Body of pancreas (tissue), 4 donors: ENCODE data around the gene KIF6. TPM values are rescaled to one million over a fixed set of nuclear protein-coding genes. Genes with fewer than 3 reads are reported as not detected.

Experiments
- ATAC-seq: fragments of 150-250 bp; one replicate; pipeline ENCODE4 v1.9.1; 2016
- DNase-seq, 4 donors: peaks; one replicate each; pipeline ENCODE4 v3.0.0-alpha.2; 2019
- H3K27ac ChIP-seq, 4 donors: fragments of 200-600 bp; sonication (generic); 1 replicate in 3 of 4; 2 replicates in 1 of 4; pipeline versions ENCODE4 v1.5.1 to v1.6.1; 2016 to 2019; ENCODE audit warnings: mild to moderate bottlenecking in 1 of 4, mixed read lengths in 1 of 4, moderate library complexity in 1 of 4
- H3K27me3 ChIP-seq, 2 donors: fragments of 200-600 bp; sonication (generic); one replicate each; pipeline ENCODE4 v1.6.0; 2016; ENCODE audit warnings: mild to moderate bottlenecking in 1 of 2
- H3K36me3 ChIP-seq, 2 donors: fragments of 200-600 bp; sonication (generic); replicated peaks in 1 of 2; 2 replicates each; pipeline ENCODE4 v1.5.1; 2016; ENCODE audit warnings: low read depth in 2 of 2; ENCODE audit not compliant: insufficient read depth in 1 of 2
- H3K4me1 ChIP-seq: fragments of 200-600 bp; sonication (generic); one replicate; pipeline ENCODE4 v1.6.0; 2016
- H3K4me3 ChIP-seq, 2 donors: fragments of 200-600 bp; sonication (generic); 1 replicate in 1 of 2; 2 replicates in 1 of 2; pipeline ENCODE4 v1.5.1; 2016 to 2019
- H3K9me3 ChIP-seq, 3 donors: fragments of 200-600 bp; sonication (generic); 1 replicate in 2 of 3; 2 replicates in 1 of 3; pipeline ENCODE4 v1.5.1; 2016
- POLR2A ChIP-seq, 3 donors: fragments of 450-650 bp; IDR thresholded peaks; one replicate each; pipeline ENCODE4 v1.6.1; 2016; ENCODE audit warnings: antibody characterized with exemption in 3 of 3, mild to moderate bottlenecking in 2 of 3
- WGBS, 2 donors: methylation state at CpG; one replicate each; pipeline ENCODE4 v1.1.5; 2017; 5-methylcytosine and 5-hydroxymethylcytosine counted together
- intact Hi-C: fragments of 100-400 bp; cut with DNase I; formaldehyde crosslinking; loops from one replicate; pipeline ENCODE4 v1.15.1; 2023
- total RNA-seq, 2 donors: library from RNA; depleted of rRNA; stranded (reverse); fragments of >200 nt; gene quantifications; one replicate each; pipeline ENCODE4 v1.1.0, GENCODE V29; 2016
- TF ChIP-seq, protein P1 (sequence below), 7 experiments: fragments of 450-650 bp in 4 of 7; fragments of 200-600 bp in 3 of 7; sonication (generic) in 3 of 7; IDR thresholded peaks; one replicate each; pipeline ENCODE4 v1.5.1; 2016 to 2019; ENCODE audit warnings: antibody characterized with exemption in 7 of 7

The KIF6 gene
- total RNA-seq, 2 donors from 2014 or later, result not detected

DNA sequence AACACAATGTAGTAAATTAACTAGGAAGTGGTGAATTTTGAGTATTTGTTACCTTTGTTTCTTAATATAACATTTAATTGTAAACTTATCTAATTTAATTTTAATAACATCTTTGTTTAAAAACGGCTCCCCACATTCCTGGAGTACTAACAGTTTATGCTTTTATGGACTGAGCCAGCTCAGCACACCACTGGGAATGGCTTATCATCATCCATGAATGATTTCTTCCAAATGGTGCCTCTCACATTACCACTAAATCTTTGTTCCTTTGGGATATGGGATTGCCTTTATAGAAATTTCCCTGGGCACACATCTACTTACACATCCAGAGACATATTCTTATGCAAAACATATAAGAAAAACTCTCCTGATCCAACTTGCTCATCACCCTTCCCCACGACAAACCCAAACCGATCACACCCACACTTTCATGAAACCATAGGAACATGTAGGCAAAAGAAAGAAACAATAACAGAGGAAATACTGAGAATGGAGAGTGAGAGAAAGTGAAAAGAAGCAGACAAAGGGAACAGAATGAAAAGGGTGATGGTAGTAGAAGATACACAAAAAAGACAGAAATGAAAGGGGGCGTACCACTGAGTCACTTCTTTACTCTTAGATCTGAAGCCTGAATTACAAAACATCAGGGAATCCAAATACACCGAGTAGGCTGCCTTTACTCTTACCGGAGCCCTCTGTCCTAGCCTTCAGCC is 344.2 kb downstream of the KIF6 start:
- Histone ChIP-seq H3K4me1 (peaks cover 35% of the 10 kb centered on the region), H3K36me3 (no peaks in the 10 kb centered on the region), H3K4me3 (no peak overlapping the region), H3K9me3 (no peaks in the 10 kb centered on the region), H3K27ac (no peak overlapping the region), H3K27me3 (no peaks in the 10 kb centered on the region)
- DNase-seq, result no peak
- intact Hi-C loops, result no loop called here
- ATAC-seq, result no peak
- TF ChIP-seq, protein P1, sequence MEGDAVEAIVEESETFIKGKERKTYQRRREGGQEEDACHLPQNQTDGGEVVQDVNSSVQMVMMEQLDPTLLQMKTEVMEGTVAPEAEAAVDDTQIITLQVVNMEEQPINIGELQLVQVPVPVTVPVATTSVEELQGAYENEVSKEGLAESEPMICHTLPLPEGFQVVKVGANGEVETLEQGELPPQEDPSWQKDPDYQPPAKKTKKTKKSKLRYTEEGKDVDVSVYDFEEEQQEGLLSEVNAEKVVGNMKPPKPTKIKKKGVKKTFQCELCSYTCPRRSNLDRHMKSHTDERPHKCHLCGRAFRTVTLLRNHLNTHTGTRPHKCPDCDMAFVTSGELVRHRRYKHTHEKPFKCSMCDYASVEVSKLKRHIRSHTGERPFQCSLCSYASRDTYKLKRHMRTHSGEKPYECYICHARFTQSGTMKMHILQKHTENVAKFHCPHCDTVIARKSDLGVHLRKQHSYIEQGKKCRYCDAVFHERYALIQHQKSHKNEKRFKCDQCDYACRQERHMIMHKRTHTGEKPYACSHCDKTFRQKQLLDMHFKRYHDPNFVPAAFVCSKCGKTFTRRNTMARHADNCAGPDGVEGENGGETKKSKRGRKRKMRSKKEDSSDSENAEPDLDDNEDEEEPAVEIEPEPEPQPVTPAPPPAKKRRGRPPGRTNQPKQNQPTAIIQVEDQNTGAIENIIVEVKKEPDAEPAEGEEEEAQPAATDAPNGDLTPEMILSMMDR (IDR thresholded peaks at IDR 0.05), result no peak
- no peak for TF ChIP-seq POLR2A (IDR thresholded peaks at IDR 0.05)
- 86 to 93% methylated on average over 6 of the region's 6 CpGs for WGBS, 2 donors

DNA sequence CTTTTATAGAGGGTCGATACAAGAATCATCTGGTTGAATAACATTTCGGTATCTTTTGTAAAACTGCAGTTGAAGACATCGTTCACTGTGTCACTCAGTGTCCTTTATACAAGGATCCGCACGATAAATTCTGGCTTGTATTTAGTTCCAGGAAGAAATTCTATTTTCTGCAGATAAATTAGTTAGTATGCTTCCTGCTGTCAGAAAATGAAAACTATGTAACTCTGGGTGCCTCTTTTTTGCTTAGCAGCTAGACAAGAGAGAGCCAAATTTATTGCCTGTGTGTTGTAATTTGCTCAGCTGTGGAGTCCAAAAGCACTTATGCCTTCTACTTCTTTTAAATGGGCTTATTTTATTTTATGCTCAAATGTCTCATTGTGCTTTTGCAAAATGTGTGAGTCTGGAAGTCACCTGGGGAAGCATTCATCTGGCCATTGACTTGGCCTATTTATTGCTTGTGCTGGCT is 346.2 kb downstream of the KIF6 start:
- no peak for ATAC-seq
- 41 to 43% methylated on average over 5 of the region's 5 CpGs for WGBS, 2 donors
- peak overlapping the region in 3 of 4 donors; percentile 68 to 73 (median 70) for H3K27ac ChIP-seq
- no peaks in the 10 kb centered on the region for H3K9me3 ChIP-seq
- no peaks in the 10 kb centered on the region for H3K36me3 ChIP-seq
- TF ChIP-seq POLR2A (IDR thresholded peaks at IDR 0.05), result no peak
- TF ChIP-seq, protein P1 (IDR thresholded peaks at IDR 0.05), result no peak
- intact Hi-C loops, result no loop called here
- H3K27me3 ChIP-seq, result no peaks in the 10 kb centered on the region
- H3K4me1 ChIP-seq, result peaks cover 44% of the 10 kb centered on the region
- H3K4me3 ChIP-seq, result no peak overlapping the region
- no peak for DNase-seq

DNA sequence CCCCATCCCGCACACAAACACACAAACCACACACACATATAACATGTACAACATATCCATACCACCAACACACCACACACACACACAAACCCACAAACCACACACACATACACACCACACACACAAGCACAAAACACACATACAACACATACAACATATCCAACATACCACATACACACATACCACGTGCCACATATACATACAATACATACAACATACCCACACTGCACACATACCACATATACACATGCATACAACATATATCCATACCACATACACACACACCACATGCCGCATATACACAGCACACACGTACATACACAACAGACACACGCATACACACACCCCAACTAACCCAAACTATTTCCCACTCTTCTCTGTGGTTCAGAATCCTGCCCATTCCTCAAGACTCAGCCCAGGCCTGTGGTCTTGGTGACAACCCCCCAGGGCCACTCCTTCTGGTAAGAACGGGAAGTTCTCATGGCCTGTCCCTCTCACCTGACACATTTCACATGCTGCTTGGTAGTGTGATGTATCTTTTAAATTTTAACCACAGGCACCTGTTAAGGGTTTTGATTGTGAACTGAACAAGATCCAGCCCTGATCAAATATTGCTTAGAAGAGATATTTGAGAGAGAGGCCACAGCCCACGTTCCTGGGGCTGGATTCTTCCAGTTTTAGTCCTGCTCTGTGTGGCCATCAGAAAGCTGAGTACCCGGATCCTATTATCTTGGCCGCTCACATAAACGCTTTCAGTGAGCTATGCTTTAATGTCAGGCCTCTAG is 346.8 kb downstream of the KIF6 start:
- 43% methylated on average over 10 of the region's 10 CpGs for WGBS, 2 donors

DNA sequence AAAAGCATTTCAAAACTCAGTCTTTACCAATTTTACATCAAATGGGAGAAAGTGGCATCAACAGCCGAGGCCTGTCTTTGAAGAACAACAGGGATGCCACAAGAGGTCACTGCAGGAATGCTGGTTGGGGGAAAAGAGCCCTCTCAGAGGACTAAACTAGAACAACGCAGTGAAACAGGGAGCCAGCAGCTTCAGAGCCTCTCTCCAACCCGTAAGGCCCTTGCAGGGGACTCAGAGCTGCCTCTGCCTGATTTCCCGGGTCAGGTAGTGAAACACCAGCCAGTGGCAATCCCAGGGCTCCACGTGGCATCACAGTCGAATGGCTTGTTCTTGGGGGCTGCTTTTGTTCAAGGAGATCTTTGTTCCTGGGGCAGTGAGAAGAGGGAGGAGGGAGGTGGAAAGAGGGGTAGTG is 347.7 kb downstream of the KIF6 start:
- Histone ChIP-seq H3K4me1 (peaks cover 44% of the 10 kb centered on the region), H3K9me3 (no peaks in the 10 kb centered on the region), H3K27me3 (no peaks in the 10 kb centered on the region), H3K27ac (peak overlapping the region in 3 of 4 donors; percentile 68 to 73 (median 70)), H3K4me3 (no peak overlapping the region), H3K36me3 (no peaks in the 10 kb centered on the region)
- TF ChIP-seq, protein P1 (IDR thresholded peaks at IDR 0.05), result peak; percentile 29 to 87 (median 76)
- no peak for TF ChIP-seq POLR2A (IDR thresholded peaks at IDR 0.05)
- peak; percentile 80 for ATAC-seq
- peak; percentile 73 to 83 (median 76) for DNase-seq
- intact Hi-C loops, result no loop called here
- 6 to 7% methylated on average over 6 of the region's 6 CpGs for WGBS, 2 donors

More for the DNA sequence above, 346.8 kb downstream of the KIF6 start:
- intact Hi-C loops, result no loop called here
- Histone ChIP-seq H3K36me3 (no peaks in the 10 kb centered on the region), H3K4me1 (peaks cover 44% of the 10 kb centered on the region), H3K27ac (peak overlapping the region; percentile 68 to 81 (median 72)), H3K27me3 (no peaks in the 10 kb centered on the region), H3K9me3 (no peaks in the 10 kb centered on the region), H3K4me3 (no peak overlapping the region)
- peak; percentile 89 for ATAC-seq
- peak; percentile 66 to 84 (median 77) for DNase-seq
- TF ChIP-seq, protein P1 (IDR thresholded peaks at IDR 0.05), result peak in 4 of 7 experiments; percentile 24 to 40 (median 33)
- no peak for TF ChIP-seq POLR2A (IDR thresholded peaks at IDR 0.05)
